Measurements from ENCODE around the gene RNU7-1. TPM values are rescaled to one million over a fixed set of nuclear protein-coding genes. Genes with fewer than 3 reads are reported as not detected.

The RNU7-1 gene
- total RNA-seq = not detected
- not detected for polyA plus RNA-seq
- long read RNA-seq, donor 1, transcript RNU7-1-201 (1 exons, 63 nt) = major isoform, 5 of 5 reads
- long read RNA-seq, donor 1, partial matches to known transcripts = 0 of 5 reads
- long read RNA-seq, donor 1, other reads (novel, unspliced or antisense) = 0 of 5 reads
- long read RNA-seq, donor 2 = 0 reads
- long read RNA-seq, donor 3, partial matches to known transcripts = 0 of 2 reads
- long read RNA-seq, donor 3, other reads (novel, unspliced or antisense) = 0 of 2 reads
- long read RNA-seq, donor 4 = 0 reads
- long read RNA-seq, donor 5, partial matches to known transcripts = 0 of 1 reads
- long read RNA-seq, donor 5, other reads (novel, unspliced or antisense) = 0 of 1 reads
- long read RNA-seq, donor 6 = 0 reads
- long read RNA-seq, donor 7 = 0 reads
- long read RNA-seq, donor 8, partial matches to known transcripts = 0 of 3 reads
- long read RNA-seq, donor 8, other reads (novel, unspliced or antisense) = 0 of 3 reads
- long read RNA-seq, donor 9 = 0 reads
- long read RNA-seq, donor 10, partial matches to known transcripts = 0 of 3 reads
- long read RNA-seq, donor 10, other reads (novel, unspliced or antisense) = 0 of 3 reads

GRCh38 chr12:6943722-6944380 lies at the start of gene RNU7-1, which contains the start of gene C12orf57:
TSS of gene RNU7-1 (plus strand) at chr12:6943816.
TSS of gene C12orf57 (plus strand) at chr12:6944022. CDS start at chr12:6944122, 100 bp downstream.
- H3K27ac ChIP-seq = peak within 1 kb of the TSS; percentile 95 to 97 (median 95)
- peak within 1 kb of the TSS; percentile 43 to 68 (median 58) for H3K4me3 ChIP-seq
- H3K36me3 ChIP-seq (replicated peaks in 1 of 2) = no peaks in the 10 kb centered on the region
- TF ChIP-seq POLR2A (IDR thresholded peaks at IDR 0.05) (peak; percentile 93 to 98), CTCF (IDR thresholded peaks at IDR 0.05) (no peak)
- no peaks in the 10 kb centered on the region for H3K27me3 ChIP-seq
- H3K4me1 ChIP-seq (replicated peaks in 1 of 2) = peaks cover 20 to 54% of the 10 kb centered on the region in 2 donors
- intact Hi-C loops (cut with DNase I) = no loop called here
- no peaks in the 10 kb centered on the region for H3K9me3 ChIP-seq (replicated peaks in 1 of 3)
- 0 to 1% (median 0%) methylated on average over 9 to 31 of the region's 31 CpGs for WGBS, 4 donors
- DNase-seq = peak; percentile 59 to 94 (median 83)

GRCh38 chr12:6894321-6894720 lies 49.3 kb upstream of the RNU7-1 start:
- TF ChIP-seq POLR2A (IDR thresholded peaks at IDR 0.05) (no peak), CTCF (IDR thresholded peaks at IDR 0.05) (no peak)
- H3K36me3 ChIP-seq (replicated peaks in 1 of 2) = no peaks in the 10 kb centered on the region
- no peak for DNase-seq
- intact Hi-C loops (cut with DNase I) = no loop called here
- no peak overlapping the region for H3K4me3 ChIP-seq
- H3K27ac ChIP-seq = no peak overlapping the region
- peaks cover 5 to 16% of the 10 kb centered on the region in 2 donors for H3K4me1 ChIP-seq (replicated peaks in 1 of 2)
- H3K27me3 ChIP-seq = no peaks in the 10 kb centered on the region
- H3K9me3 ChIP-seq (replicated peaks in 1 of 3) = no peaks in the 10 kb centered on the region
- 79 to 89% (median 85%) methylated on average over 3 of the region's 3 CpGs for WGBS, 4 donors

GRCh38 chr12:6896846-6897435 lies 46.7 kb upstream of the RNU7-1 start:
- Histone ChIP-seq H3K27ac (no peak overlapping the region), H3K4me3 (no peak overlapping the region), H3K27me3 (no peaks in the 10 kb centered on the region), H3K9me3 (replicated peaks in 1 of 3) (no peaks in the 10 kb centered on the region), H3K4me1 (replicated peaks in 1 of 2) (peaks cover 0 to 2% of the 10 kb centered on the region in 2 donors), H3K36me3 (replicated peaks in 1 of 2) (no peaks in the 10 kb centered on the region)
- no peak for DNase-seq
- intact Hi-C loops (cut with DNase I) = no loop called here
- 78 to 88% (median 84%) methylated on average over 5 to 6 of the region's 6 CpGs for WGBS, 4 donors
- TF ChIP-seq POLR2A (IDR thresholded peaks at IDR 0.05) (no peak), CTCF (IDR thresholded peaks at IDR 0.05) (no peak)

- Histone ChIP-seq H3K27me3 (no peaks in the 10 kb centered on the region), H3K36me3 (replicated peaks in 1 of 2) (no peaks in the 10 kb centered on the region), H3K4me3 (no peak overlapping the region), H3K27ac (no peak overlapping the region), H3K9me3 (replicated peaks in 1 of 3) (no peaks in the 10 kb centered on the region), H3K4me1 (replicated peaks in 1 of 2) (peaks cover 0 to 5% of the 10 kb centered on the region in 2 donors)
- TF ChIP-seq POLR2A (IDR thresholded peaks at IDR 0.05) = no peak
- TF ChIP-seq CTCF (IDR thresholded peaks at IDR 0.05) = no peak
- intact Hi-C loops (cut with DNase I) = no loop called here
- WGBS, 4 donors = 75 to 89% (median 79%) methylated on average over 4 to 5 of the region's 5 CpGs
- DNase-seq = no peak
Observed at GRCh38 chr12:6899427-6899826, 44.2 kb upstream of the RNU7-1 start.
